Loucy (cell line): ENCODE data around the gene HDGFL1.

Source experiments
- CTCF ChIP-seq: fragments of 200-600 bp; sonication (generic); conservative IDR thresholded peaks from 2 replicates; pipeline ENCODE4 v1.5.1; 2014; ENCODE audit warnings: mild to moderate bottlenecking, antibody characterized with exemption, low read length
- EZH2phosphoT487 ChIP-seq: fragments of 200-600 bp; IDR thresholded peaks from 2 replicates; pipeline ENCODE4 v1.6.1; 2018; ENCODE audit warnings: antibody characterized with exemption, mild to moderate bottlenecking, moderate library complexity, borderline replicate concordance

- TF ChIP-seq CTCF = no peak
- no peak for TF ChIP-seq EZH2phosphoT487
These were observed 30.7 kb downstream of the HDGFL1 start for GRCh38 chr6:22600059-22600458.
